Activated B cell treated with CpG ODN at 0.5 μM for 24 hours (primary cell): Measurements from ENCODE around the gene GABARAPL1. TPM values are rescaled to one million over a fixed set of nuclear protein-coding genes. Genes with fewer than 3 reads are reported as not detected.
A peak's percentile ranks its signal among the peaks of the same experiment; 100 is the strongest.

Experiments used
- ATAC-seq: fragments of 200-7000 bp; cut with Tn5 transposase; one replicate; pipeline ENCODE4 v1.10.0; 2021; ENCODE audit warnings: low read depth, mild to moderate bottlenecking, moderate library complexity
- CTCF ChIA-PET: fragments of 350-600 bp; sonication (Branson Sonifier 250); formaldehyde crosslinking; loops from one replicate; lab custom pipeline; 2021; ENCODE audit warnings: antibody characterized with exemption; lab: Charles Lee
- POLR2A ChIA-PET: fragments of 350-600 bp; sonication (Branson Sonifier 250); formaldehyde crosslinking; loops from one replicate; lab custom pipeline; 2021; ENCODE audit warnings: antibody characterized with exemption; lab: Charles Lee
- DNase-seq: peaks from one replicate; pipeline ENCODE4 v3.0.0; 2022
- H3K27ac Mint-ChIP-seq: one replicate; pipeline ENCODE4 v1.8.0; 2020; ENCODE audit warnings: mixed read lengths
- H3K27me3 Mint-ChIP-seq: one replicate; pipeline ENCODE4 v1.8.0; 2021; ENCODE audit warnings: mixed read lengths
- H3K36me3 Mint-ChIP-seq: one replicate; pipeline ENCODE4 v1.8.0; 2021; ENCODE audit warnings: low read depth, mixed read lengths
- H3K4me1 Mint-ChIP-seq: one replicate; pipeline ENCODE4 v1.8.0; 2021; ENCODE audit warnings: mixed read lengths
- H3K4me3 Mint-ChIP-seq: one replicate; pipeline ENCODE4 v1.8.0; 2020; ENCODE audit warnings: mild to moderate bottlenecking, mixed read lengths
- H3K9me3 Mint-ChIP-seq: one replicate; pipeline ENCODE4 v1.8.0; 2020; ENCODE audit warnings: mixed read lengths
- intact Hi-C: fragments of 100-400 bp; cut with micrococcal nuclease; formaldehyde crosslinking; loops from one replicate; pipeline ENCODE4 v1.15.1; 2024
- total RNA-seq: library from RNA; stranded (reverse); gene quantifications from 2 replicates; pipeline ENCODE4 v1.2.3, GENCODE V29; 2022
- TF ChIP-seq, protein P1 (sequence below): fragments of 200-600 bp; IDR thresholded peaks from one replicate; pipeline ENCODE4 v1.8.0; 2022; ENCODE audit warnings: antibody characterized with exemption, mild to moderate bottlenecking

GABARAPL1 gene
- total RNA-seq, 1 donor from 2014 or later = 2.1 TPM

DNA sequence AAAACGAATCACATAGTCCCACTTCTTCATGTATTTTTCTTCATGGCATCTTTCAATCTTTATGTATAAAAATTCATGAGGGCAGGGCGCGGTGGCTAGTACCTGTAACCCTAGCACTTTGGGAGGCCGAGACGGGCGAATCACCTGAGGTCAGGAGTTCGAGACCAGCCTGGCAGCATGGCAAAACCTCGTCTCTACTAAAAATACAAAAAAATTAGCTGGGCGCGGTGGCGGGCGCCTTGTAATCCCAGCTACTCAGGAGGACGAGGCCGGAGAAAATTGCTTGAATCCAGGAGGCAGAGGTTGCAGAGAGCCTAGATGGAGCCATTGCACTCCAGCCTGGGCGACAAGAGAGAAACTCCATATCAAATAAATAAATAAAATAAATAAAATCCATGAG lies 2.5 kb upstream of the GABARAPL1 start:
- H3K27me3 Mint-ChIP-seq = peaks cover 16% of the 10 kb centered on the region
- CTCF ChIA-PET = no interaction called here
- H3K4me1 Mint-ChIP-seq = peaks cover 17% of the 10 kb centered on the region
- POLR2A ChIA-PET = no interaction called here
- no peaks in the 10 kb centered on the region for H3K36me3 Mint-ChIP-seq
- intact Hi-C loops = loop anchor here (5.0 to 10.0 kb wide), 2 partner anchors 458 to 965 kb away; partner anchors contain the start of gene SMIM10L1
- DNase-seq = no peak
- H3K27ac Mint-ChIP-seq = no peak overlapping the region
- no peaks in the 10 kb centered on the region for H3K9me3 Mint-ChIP-seq
- ATAC-seq = no peak
- no peak overlapping the region for H3K4me3 Mint-ChIP-seq
- TF ChIP-seq, protein P1, sequence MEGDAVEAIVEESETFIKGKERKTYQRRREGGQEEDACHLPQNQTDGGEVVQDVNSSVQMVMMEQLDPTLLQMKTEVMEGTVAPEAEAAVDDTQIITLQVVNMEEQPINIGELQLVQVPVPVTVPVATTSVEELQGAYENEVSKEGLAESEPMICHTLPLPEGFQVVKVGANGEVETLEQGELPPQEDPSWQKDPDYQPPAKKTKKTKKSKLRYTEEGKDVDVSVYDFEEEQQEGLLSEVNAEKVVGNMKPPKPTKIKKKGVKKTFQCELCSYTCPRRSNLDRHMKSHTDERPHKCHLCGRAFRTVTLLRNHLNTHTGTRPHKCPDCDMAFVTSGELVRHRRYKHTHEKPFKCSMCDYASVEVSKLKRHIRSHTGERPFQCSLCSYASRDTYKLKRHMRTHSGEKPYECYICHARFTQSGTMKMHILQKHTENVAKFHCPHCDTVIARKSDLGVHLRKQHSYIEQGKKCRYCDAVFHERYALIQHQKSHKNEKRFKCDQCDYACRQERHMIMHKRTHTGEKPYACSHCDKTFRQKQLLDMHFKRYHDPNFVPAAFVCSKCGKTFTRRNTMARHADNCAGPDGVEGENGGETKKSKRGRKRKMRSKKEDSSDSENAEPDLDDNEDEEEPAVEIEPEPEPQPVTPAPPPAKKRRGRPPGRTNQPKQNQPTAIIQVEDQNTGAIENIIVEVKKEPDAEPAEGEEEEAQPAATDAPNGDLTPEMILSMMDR = no peak

DNA sequence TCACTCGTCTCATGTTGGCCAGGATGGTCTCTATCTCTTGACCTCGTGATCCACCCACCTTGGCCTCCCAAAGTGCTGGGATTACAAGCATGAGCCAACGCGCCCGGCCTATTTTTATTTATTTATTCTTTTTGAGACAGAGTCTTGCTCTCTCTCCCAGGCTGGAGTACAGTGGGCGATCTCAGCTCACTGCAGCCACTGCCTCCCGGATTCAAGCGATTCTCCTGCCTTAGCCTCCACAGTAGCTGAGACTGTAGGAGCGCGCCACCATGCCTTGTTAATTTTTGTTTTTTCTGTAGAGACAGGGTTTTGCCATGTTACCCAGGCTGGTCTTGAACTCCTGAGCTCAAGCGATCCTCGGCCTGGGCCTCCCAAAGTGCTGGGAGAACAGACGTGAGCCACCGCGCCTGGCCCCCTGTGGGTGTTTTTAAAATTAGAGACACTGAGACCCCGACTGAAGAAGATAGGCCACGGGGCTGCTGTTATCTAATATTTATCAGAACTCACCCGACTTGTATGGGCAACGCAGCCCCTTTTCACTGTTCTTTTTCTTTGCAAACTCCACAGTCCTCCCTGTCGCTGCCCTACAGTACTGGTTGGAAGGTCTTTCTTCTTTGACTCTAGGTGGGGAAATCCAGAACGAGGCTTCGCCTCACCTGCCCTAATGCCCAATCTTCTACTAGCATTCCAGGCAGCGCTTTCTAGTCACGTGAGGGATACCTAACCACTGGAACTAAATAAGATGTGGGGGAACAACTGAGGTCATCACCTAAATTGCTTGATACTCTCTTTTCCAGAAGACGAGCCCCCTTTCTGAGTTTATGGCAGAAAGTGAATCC lies 1.4 kb upstream of the GABARAPL1 start:
- H3K27ac Mint-ChIP-seq = no peak overlapping the region

GRCh38 chr12:10211940-10212738 lies 538 bp upstream of the GABARAPL1 start:
- Mint-ChIP-seq H3K27me3 (peaks cover 19% of the 10 kb centered on the region), H3K4me1 (peaks cover 17% of the 10 kb centered on the region), H3K36me3 (no peaks in the 10 kb centered on the region), H3K27ac (peak overlapping the region; percentile 41), H3K4me3 (peak overlapping the region; percentile 91), H3K9me3 (no peaks in the 10 kb centered on the region)
- ATAC-seq = peak; percentile 61
- peak; percentile 41 for DNase-seq
- CTCF ChIA-PET = no interaction called here
- TF ChIP-seq, protein P1 = no peak
- POLR2A ChIA-PET = no interaction called here
- intact Hi-C loops = loop anchor here (1.0 to 10.0 kb wide), 4 partner anchors 153 to 963 kb away; partner anchors contain the start of genes MAGOHB and SMIM10L1

More for the DNA sequence above, 1.4 kb upstream of the GABARAPL1 start:
- Mint-ChIP-seq H3K4me1 (peaks cover 17% of the 10 kb centered on the region), H3K27me3 (peaks cover 19% of the 10 kb centered on the region), H3K9me3 (no peaks in the 10 kb centered on the region), H3K4me3 (peak overlapping the region; percentile 19), H3K36me3 (no peaks in the 10 kb centered on the region)
- ChIA-PET CTCF (no interaction called here), POLR2A (no interaction called here)
- no peak for DNase-seq
- TF ChIP-seq, protein P1 = no peak
- ATAC-seq = no peak
- intact Hi-C loops = loop anchor here (5.0 to 10.0 kb wide), 2 partner anchors 459 to 963 kb away; partner anchors contain the start of gene SMIM10L1

DNA sequence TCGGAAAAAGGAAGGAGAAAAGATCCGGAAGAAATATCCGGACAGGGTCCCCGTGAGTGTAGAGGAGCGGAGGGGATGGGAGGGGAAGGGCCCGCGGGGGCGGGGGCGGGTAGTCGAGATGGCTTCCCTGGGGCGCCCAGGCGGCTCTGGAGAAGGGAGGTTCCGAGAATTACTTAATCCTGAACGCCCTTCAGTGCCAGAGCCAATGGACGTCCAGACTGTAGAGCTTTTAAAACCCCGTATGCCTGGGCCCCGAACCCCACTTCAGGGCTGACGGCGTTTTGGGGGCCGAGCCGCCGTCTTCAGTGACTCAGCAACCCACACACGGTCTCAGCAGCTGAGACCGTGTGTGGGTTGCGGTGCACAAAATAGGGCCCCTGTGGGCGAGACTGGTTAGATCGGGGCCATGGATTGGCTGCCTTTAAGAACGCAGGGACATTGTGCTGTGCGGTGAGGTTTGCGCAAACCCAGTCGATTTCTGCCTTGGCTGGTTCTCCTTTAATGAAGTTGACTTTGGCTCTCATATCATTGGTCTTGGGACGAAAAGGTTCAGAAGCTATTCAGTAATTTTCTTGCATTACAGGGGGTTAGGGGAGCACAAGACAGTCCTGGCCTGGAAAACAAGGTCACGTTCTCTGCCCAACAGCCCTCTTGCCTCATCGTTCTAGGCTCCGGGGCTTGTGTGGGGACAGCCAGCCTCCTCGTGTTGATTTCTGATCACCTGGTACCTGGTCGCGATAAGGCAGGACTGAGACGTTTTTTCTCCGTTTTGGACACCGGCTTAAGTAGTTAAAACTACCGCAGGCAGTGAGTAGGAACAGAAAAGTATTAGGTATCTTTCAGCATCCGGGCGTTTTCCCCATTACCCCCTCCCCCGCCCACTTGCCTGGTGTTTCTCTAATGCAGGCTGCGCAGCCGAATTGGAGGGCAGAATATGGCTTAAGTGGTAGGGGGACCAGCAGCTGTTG lies 775 bp downstream of the GABARAPL1 start:
- peak; percentile 27 for DNase-seq
- ChIA-PET POLR2A (interaction anchor here (0.7 kb wide), 2 partner anchors 85 to 1264 kb away, joined by 3 to 6 read pairs; no protein-coding TSS in a partner anchor), CTCF (interaction anchor here (1.4 kb wide), 1 partner anchor 22 kb away, joined by 4 read pairs; no protein-coding TSS in a partner anchor)
- Mint-ChIP-seq H3K36me3 (no peaks in the 10 kb centered on the region), H3K9me3 (no peaks in the 10 kb centered on the region), H3K27me3 (peaks cover 19% of the 10 kb centered on the region), H3K4me1 (peaks cover 17% of the 10 kb centered on the region), H3K4me3 (peak overlapping the region; percentile 91), H3K27ac (peak overlapping the region; percentile 46)
- ATAC-seq = peak; percentile 62
- intact Hi-C loops = loop anchor here (2.0 to 10.0 kb wide), 3 partner anchors 151 to 961 kb away; partner anchors contain the start of gene SMIM10L1
- TF ChIP-seq, protein P1 = no peak
